ENCODE data around the gene DNAJC16.

Gene DNAJC16

DNA sequence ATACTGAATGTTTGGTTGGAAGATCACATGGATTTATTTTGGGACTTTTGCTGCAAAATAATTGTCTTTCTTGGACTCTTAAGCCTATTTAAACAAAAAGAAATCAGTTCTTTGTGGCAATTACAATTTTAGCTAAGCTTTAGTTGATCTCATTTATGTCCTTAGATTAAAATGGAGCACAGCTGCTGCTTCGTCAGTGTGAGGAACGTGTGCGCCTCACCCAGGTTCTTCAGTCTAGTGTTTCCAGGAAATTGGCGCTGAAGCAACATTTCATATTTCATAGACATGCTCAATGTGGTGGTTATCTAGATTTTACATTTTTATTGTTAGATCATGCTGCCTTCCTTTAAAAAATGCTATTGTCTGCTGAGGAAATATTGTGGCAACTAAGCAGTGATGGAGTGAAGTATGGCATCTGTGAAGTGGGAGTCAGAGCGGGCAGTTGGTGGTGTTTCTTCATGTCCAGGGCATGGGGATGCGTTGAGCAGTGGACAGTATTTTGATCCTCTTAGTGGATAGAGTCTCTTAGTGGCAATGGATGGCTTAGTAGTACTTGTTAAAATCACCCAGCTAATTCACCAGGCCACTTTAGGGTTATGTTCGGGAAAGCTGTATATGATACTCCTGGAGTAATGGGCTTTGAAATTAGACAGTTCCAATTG is 96.2 kb downstream of the DNAJC16 start:
- DNase-seq, result no peak

DNA sequence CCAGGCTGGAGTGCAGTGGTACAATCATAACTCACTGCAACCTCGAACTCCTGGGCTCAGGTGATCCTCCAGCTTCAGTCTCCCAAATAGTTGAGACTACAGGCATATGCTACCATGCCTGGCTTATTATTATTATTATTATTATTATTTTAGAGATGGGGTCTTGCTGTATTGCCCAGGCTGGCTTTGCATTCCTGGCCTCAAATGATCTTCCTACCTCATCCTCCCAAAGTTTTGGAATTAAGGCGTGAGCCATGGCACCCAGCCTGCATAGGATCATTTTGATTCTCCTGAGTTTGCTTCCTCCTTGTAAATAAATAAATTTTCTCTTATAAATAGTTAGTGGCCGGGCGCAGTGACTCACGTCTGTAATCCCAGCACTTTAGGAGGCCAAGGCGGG is 96.8 kb downstream of the DNAJC16 start:
- DNase-seq, result no peak

DNA sequence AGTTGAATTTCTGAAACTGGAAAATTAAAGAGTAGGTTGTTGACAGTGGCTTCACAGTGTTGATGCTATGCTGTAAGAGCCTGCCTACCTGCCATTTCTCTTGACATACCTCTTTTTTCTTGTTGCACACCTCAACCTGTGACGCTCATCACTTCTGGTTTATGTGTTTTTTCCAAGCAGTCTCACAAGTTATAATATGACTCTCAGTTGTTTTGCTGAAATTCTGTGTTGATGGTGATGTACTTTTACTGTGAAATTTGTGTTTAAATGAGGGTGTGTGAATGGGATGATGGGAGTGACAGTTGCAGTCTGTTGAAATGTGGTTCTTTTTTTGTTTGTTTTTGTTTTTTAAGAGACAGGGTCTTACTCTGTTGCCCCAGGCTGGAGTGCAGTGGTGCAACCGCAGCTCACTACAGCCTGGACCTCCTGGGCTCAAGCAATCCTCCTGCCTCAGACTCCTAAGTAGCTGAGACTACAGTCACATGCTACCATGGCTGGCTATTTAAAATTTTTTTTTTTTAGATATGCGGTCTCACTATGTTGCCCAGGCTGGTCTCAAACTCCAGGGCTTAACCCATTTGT is 97.6 kb downstream of the DNAJC16 start:
- DNase-seq, result no peak

DNA sequence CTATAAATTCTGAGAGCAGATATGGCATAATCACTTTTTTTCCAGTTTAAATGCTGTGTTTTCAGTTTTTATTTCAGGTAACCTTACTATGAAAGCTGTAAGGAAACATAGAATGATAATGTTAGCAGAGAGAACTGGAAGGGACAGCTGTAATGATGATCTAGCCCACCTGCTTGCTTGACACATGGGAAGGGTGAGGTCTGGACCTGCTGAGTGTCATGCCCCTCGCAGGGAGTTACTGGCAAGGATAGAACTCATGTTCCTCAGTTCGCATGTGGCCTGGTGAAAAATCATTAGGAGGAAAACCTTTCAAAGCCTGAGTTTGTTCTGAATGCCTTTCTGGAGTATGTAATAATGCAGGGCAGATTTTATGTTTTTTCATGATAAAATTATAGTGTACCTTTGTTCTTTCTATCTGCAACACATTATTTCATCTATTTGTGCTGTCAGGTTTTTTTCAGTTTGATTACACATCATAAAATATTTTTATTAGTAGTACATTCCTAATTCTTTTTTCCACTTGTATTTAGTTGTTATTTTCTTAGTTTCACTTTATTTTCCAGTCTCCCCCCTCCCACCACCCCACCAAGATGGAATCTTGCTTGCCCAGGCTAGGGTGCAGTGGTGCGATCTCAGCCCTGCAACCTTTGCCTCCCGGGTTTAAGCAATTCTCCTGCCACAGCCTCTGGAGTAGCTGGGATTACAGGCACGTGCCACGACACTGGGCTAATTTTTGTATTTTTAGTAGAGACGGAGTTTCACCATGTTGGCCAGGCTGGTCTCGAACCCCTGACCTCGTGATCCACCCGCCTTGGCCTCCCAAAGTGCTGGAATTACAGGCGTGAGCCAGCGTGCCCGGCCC is 98.6 kb downstream of the DNAJC16 start:
- no peak for DNase-seq
